ENCODE measurements around the gene PLPPR5. TPM values are rescaled to one million over a fixed set of nuclear protein-coding genes. Genes with fewer than 3 reads are reported as not detected.

Gene PLPPR5
- total and polyA plus RNA-seq, 2 of the 8 experiments (the other 6 are each of a cell fraction or from before 2014, with no cell fraction given), result 1.9 to 5.6 TPM

- Histone ChIP-seq H4K91ac (replicated peaks; ENCODE audit: insufficient read length, low read length) (no peak overlapping the region), H3K9me3 (ENCODE audit: insufficient read depth in 2 of 2, low read depth in 1 of 2, low read length in 1 of 2) (no peaks in the 10 kb centered on the region), H3K4me1 (replicated peaks in 1 of 4; ENCODE audit: control insufficient read depth in 3 of 4, insufficient read depth in 4 of 4, low read length in 3 of 4) (no peaks in the 10 kb centered on the region), H2BK20ac (ENCODE audit: low read length) (no peak overlapping the region), H3K4ac (replicated peaks; ENCODE audit: insufficient read length, low read depth, low read length) (no peak overlapping the region), H3K27me3 (replicated peaks in 1 of 4; ENCODE audit: control insufficient read depth in 3 of 4, extremely low read depth in 1 of 4, insufficient read depth in 3 of 4, low read length in 3 of 4) (no peaks in the 10 kb centered on the region), H4K5ac (ENCODE audit: insufficient read length, low read depth, low read length) (no peak overlapping the region), H3K9ac (replicated peaks in 1 of 4; ENCODE audit: extremely low read depth in 1 of 4, low read depth in 3 of 4, low read length in 3 of 4) (no peak overlapping the region), H2AK5ac (ENCODE audit: low read depth, low read length) (no peak overlapping the region), H2AFZ (ENCODE audit: low read length) (no peak overlapping the region), H3K27ac (ENCODE audit: low read depth, low read length) (no peak overlapping the region), H3K79me1 (ENCODE audit: low read depth, low read length) (no peaks in the 10 kb centered on the region), H3K4me2 (ENCODE audit: insufficient read depth in 1 of 2, low read depth in 2 of 2, low read length in 2 of 2) (no peak overlapping the region), H3K14ac (ENCODE audit: insufficient read length) (no peak overlapping the region), H3K23ac (ENCODE audit: insufficient read length) (no peak overlapping the region), H3K18ac (ENCODE audit: extremely low read depth, low read length) (no peak overlapping the region), H4K8ac (ENCODE audit: extremely low read depth, insufficient read depth, low read length) (no peak overlapping the region), H2BK120ac (replicated peaks; ENCODE audit: low read depth, low read length) (no peak overlapping the region), H3K79me2 (ENCODE audit: control insufficient read depth in 1 of 2, insufficient read depth in 2 of 2, low read length in 2 of 2) (no peaks in the 10 kb centered on the region), H3K23me2 (ENCODE audit: low read depth, low read length) (no peaks in the 10 kb centered on the region), H2BK5ac (ENCODE audit: low read depth, low read length) (no peak overlapping the region), H3K4me3 (ENCODE audit: extremely low read depth in 1 of 4, insufficient read depth in 2 of 4, low read depth in 3 of 4, low read length in 4 of 4) (no peak overlapping the region), H3K36me3 (ENCODE audit: control insufficient read depth in 2 of 4, insufficient read depth in 4 of 4, low read length in 3 of 4) (no peaks in the 10 kb centered on the region), H4K20me1 (replicated peaks in 1 of 2; ENCODE audit: control insufficient read depth in 1 of 2, insufficient read depth in 2 of 2, low read length in 2 of 2) (no peaks in the 10 kb centered on the region), H3K56ac (replicated peaks; ENCODE audit: insufficient read length, low read depth, low read length) (no peak overlapping the region), H2BK15ac (ENCODE audit: low read length) (no peak overlapping the region), H2BK12ac (ENCODE audit: low read depth, low read length) (no peak overlapping the region)
- 84% methylated on average over 3 of the region's 3 CpGs; no CpG with 5 or more reads in 1 of the 2 experiments for WGBS, 2 experiments (ENCODE audit: extremely low coverage in 1 of 2, insufficient coverage in 1 of 2, insufficient read length in 1 of 2, insufficient replicate concordance in 2 of 2, low coverage in 1 of 2, low lambda C conversion rate in 2 of 2, missing lambda C conversion rate in 1 of 2)
- POLR2A ChIA-PET (ENCODE audit: partially characterized antibody), result no interaction called here
- FAIRE-seq, result no peak
- no peak for DNase-seq (ENCODE audit: low read depth in 1 of 2, low spot score in 2 of 2)
- CTCF ChIA-PET (ENCODE audit: partially characterized antibody), result no interaction called here
- TF ChIP-seq, protein P1, sequence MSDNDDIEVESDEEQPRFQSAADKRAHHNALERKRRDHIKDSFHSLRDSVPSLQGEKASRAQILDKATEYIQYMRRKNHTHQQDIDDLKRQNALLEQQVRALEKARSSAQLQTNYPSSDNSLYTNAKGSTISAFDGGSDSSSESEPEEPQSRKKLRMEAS (IDR thresholded peaks at IDR 0.05), result no peak
- TF ChIP-seq PHF8 (conservative IDR thresholded peaks at IDR 0.05; ENCODE audit: low read depth, low read length) (no peak), RAD21 (IDR thresholded peaks at IDR 0.05 in 1 of 2, conservative IDR thresholded peaks at IDR 0.05 in 1 of 2; ENCODE audit: low read depth in 2 of 2, low read length in 2 of 2) (no peak), CBX8 (IDR thresholded peaks at IDR 0.05; ENCODE audit: borderline replicate concordance, low read depth, low read length) (no peak), TCF12 (IDR thresholded peaks at IDR 0.05; ENCODE audit: low read depth, low read length) (no peak)
Observed at GRCh38 chr1:98914547-98914946, 90.1 kb downstream of the PLPPR5 start.
